ENCODE results near the gene BRICD5.
"Not testable (repeated sequence)": the region's sequence is repeated elsewhere in the genome, so short reads cannot be mapped to it uniquely, and the experiment has no call there.

Gene BRICD5

DNA sequence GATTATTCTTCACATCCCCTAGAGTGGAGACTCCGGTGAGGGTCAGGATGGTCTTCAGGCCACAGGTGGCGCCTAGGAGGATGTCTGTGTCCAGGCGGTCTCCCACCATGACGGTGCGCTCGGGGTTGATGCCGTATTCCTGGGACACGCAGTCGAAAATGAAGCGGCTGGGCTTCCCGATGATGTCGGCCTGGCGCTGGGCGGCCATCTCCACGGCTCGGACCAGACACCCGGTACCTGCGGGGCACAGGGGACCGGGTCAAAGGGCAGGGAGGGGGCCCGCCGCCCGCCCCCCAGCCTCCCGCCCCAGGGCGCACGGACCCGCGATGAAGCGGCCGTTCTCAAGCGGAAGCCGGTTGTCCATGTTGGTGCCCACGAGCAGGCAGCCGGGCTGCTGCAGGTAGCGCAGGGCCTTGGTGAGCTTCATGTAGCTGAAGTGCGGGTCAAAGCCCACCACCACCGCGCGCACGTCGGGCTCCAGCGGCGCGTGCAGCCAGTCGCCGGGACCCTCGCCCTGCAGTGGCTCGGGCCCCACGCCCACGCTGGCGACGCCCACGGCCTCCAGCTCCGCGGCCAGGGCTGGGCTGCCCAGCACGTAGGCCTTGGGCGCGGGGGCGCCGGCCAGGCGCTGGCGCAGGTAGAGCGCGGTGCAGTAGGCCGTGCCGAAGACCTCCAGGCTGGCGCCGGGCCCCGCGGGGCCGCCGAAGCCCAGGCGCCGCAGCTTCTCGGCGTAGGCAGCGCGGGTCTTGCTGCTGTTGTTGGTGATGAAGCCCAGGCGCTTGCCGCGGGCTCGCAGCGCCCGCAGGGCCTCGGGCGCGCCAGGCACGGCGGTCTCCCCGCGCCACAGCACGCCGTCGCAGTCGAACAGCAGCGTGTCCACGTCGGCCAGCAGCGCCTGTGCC is 3.4 kb upstream of the BRICD5 start:
- peak; percentile 54 for DNase-seq

DNA sequence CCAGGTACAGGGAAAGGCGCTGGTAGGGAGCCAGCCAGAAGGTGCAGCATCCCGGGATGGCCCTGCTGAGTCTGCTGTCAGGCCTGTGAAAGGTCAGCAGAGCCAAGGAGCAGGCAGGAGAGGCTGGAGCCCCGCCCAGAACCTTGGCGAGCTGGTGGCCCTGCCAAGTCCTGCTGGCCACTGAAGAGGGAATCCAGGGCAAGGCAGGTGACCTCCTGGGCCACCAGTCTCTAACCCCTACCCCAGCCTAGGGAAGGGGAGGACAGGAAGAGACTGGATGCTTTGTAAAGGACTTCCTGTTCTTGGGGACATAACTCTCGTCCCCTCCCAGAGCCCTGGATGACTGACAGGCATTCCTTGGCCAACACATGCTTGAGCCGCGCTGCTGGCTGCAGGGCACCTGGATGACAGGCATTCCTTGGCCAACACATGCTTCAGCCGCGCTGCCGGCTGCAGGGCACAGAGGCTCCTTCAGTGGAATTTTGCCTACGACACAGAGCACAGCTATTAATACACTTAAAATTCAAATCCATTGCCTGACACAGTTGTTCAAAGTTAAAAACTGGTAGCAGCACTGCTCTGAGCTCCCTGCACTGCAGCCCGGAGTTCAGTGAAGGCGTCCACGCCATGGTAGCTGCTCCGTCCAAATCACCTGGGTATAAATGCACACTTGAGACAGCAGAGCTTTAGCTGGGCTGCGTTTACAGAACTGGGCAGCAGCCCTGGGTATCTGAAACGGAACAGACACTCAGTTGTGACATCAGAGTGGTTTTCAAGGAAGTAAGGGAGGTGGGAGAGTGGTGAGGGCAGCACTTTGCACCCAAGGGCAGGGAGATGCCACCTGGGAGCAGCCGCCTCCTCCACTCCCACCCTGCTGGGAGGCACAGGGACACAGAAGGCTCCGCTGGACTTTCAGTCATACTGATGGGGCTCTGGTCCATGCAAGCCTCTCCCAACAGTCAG is 2.0 kb upstream of the BRICD5 start:
- peak; percentile 32 for DNase-seq

DNA sequence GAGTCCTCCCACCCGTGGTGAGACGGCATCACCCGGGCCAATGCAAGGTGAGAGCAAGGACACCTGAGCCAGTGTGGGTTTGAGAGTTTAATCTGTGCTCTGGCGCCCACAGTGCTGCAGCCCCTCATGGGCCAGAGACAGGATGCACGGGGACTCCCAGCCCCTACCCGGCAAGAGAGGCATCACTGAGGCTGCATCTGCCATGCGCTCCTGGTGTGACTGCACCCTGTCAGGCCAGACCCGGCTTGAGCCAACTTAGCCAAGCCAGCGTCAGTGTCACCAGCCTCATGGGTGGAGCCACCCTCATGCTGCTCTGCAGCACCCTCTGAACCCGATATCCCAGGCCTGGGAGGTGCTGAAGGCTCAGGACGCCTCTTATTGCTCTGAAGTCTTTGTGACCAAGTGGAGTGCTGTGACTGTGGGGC is 1.3 kb upstream of the BRICD5 start:
- DNase-seq, result no peak

DNA sequence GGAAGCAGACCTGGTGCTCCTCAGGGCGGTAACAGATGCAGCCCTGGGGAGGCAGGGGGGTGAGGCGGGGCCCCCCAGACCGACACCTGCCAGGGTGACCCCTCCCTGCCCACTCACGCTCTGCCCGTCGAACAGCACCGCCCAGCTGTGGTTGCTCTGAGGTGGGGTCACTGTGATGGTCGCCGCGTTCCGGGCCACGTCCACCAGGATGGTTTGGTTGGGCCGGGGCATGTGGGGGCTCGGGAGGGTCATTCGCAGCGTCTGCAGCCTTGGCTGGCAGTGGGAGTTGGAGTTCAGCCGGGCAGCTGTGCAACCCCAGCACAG is 692 bp downstream of the BRICD5 start:
- no peak for DNase-seq

DNA sequence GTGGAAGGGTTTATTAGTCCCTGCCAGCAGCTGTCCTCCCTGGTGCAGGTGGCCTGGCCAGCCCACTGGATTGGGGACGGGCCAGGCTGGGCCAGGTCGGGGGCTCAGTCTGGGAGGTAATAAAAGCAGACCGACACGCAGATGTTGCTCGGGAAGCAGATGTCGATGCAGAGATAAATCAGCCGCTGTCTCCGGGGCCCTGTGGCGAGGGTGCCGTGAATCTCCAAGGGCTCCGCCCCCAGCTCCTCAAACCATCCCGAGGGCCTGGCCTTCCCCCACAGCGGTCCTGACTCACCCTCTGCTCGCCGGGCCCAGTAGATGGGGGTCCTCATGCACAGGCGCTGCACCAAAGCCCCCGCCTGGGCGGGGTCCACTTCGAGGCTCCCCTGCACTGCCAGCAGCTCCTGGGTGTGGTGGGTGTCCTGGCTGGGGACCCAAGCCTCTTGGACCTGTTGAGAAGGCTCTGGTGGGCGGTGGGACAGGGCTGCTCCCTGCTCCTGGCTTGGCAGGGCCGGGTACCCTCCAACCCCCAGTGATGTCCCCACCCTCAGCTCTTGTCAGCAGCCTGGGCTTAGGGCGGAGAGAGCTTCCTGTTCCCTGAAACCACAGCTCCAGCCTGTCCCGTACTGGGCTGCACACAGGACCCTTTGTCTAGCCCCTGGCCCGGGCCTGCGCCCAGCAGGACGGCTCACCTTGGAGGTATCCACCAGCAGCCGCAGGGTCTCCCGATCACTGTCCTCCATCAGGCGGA is 1.2 kb downstream of the BRICD5 start:
- DNase-seq, result no peak

DNA sequence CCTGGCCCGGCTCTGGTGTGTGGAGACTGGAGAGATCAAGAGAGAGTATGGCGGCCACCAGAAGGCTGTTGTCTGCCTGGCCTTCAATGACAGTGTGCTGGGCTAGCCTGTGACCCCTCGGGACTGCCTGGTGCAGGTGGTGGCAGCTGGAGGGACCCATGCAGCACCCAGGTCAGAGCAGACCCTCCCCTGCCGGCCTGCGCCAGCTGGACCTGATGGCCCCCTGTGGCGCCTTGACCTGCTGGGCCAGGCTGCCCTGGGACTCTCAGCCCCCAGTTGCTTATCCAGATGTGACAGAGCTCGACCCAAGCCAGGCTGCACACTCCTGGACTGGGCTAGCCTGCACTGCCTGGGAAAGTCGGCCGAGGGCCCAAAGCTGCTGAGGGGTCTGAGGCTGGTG is 1.9 kb downstream of the BRICD5 start:
- DNase-seq, result no peak

DNA sequence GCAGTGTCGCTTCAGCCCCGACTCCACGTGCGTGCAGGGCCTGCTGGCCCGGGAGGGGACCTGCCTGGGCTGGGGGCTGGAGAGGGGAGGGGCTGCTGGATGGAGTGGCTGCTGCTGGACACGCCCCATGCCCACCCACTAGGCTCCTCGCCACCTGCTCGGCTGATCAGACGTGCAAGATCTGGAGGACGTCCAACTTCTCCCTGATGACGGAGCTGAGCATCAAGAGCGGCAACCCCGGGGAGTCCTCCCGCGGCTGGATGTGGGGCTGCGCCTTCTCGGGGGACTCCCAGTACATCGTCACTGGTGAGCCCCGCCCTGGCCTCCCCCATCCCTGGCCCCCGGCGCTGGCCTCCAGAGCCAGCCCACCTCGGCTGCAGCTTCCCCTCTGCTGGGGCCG is 2.4 kb downstream of the BRICD5 start:
- no peak for DNase-seq

DNA sequence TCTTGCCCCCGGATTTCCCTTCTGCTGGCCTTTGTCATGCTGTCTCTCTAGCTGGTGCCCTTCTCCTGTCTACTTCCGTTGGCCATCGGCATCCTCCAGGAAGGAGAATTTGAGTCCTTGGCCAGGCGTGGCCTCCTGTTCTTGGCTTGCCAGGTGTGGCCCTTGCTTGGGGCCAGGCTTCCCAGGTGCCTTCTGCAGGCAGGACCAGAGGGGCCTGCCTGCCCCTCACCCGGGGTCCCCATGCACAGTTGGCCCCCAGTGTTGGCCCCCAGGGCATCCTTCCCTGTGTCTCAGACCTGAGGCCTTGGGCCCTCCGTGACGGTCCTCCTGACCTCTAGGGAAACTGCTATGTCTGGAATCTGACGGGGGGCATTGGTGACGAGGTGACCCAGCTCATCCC is 2.8 kb downstream of the BRICD5 start:
- DNase-seq, result no peak

DNA sequence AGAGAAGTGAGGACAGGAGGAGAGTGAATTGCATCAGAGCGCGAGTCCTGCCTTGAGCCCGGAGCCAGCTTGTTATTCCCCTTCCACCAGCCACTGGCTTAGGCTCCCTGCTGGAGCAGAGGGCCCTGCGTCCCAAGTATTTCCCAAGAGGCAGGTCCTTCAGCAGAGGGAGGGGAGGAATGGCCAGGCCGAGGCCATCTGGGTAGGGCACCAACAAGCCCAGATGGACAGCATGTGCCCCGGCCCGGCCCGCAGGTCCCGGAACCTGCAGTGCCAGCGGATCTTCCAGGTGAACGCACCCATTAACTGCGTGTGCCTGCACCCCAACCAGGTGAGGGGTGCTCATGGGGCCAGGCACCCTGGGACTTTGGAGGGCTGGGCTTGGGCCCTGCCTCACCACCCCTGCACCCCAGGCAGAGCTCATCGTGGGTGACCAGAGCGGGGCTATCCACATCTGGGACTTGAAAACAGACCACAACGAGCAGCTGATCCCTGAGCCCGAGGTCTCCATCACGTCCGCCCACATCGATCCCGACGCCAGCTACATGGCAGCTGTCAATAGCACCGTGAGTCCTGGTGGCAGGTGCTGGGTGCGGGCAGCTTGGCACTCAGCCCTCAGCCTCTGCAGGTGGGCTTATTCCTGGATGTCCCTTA is 3.8 kb downstream of the BRICD5 start:
- DNase-seq, result no peak

DNA sequence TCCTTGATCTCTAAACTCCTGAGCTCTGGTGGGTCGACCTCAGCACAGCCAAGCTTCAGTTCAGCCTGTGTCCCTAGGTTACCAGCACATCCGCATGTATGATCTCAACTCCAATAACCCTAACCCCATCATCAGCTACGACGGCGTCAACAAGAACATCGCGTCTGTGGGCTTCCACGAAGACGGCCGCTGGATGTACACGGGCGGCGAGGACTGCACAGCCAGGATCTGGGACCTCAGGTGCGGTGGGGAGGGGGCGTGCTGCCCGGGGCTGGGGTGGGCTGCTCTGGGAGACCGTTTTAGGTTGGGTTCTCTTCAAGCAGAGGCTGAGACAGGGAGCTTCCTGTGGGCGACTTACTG is 4.3 kb downstream of the BRICD5 start:
- DNase-seq, result no peak

DNA sequence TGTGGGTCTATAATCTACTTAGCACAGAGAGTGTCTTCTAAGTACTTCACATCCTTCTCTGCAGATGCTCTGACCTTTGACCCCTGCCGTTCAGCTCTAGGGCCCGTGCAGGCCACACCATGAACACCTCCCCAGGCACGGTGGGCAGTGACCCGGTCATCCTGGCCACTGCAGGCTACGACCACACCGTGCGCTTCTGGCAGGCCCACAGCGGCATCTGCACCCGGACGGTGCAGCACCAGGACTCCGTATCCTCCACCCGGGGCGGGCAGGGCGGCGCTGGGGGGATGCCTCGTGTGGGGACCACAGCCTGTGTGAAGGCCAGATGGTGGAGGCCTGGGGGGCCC is 4.7 kb downstream of the BRICD5 start:
- DNase-seq, result no peak

DNA sequence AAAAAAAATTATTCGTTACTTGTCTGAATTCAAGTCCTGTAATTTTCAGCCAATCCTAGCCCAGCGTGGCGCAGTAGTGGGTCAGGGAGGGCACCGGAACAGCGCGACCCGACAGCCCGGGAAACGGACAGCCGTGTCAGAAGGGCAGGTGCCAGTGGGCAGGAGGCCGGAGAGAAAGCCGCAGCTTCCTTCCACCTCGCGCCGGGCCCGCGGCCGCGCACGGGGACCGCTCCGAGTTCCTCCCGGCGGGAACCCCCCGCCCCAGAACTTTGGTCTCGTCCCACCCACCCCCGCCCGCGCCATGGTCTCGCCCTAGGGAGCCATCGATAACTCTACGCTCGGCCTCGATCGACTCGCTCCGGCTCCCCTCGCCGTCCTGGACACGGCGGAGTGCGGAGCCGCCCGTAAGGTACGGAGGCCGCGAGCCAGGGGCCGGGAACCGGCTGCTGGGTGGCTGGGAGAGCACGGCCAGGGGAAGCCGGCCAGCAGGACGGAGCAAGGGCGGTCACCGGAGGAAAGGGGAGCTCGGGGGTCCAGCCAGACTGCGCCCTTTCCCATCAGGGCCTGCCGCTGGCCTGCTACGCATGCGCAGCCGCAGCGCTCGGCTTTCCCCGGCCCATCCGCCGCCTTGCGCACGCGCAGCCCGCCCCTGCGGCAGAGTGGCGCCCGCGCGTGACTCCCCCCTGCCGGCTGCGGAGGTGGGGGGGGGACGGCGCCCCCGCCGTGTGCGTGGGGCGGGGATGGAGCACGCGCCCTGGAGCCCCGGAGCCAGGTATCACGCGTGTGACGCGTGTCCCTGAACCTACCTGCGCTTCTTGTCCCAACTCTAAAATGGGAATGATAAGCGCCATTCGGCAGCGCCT is 5.3 kb downstream of the BRICD5 start, which contains the start of gene MLST8:
MLST8 (plus strand) TSS at position 351 of the 863 bp plus-strand sequence. CDS start 632 bp downstream, outside the sequence.
- DNase-seq, result peak; percentile 94

DNA sequence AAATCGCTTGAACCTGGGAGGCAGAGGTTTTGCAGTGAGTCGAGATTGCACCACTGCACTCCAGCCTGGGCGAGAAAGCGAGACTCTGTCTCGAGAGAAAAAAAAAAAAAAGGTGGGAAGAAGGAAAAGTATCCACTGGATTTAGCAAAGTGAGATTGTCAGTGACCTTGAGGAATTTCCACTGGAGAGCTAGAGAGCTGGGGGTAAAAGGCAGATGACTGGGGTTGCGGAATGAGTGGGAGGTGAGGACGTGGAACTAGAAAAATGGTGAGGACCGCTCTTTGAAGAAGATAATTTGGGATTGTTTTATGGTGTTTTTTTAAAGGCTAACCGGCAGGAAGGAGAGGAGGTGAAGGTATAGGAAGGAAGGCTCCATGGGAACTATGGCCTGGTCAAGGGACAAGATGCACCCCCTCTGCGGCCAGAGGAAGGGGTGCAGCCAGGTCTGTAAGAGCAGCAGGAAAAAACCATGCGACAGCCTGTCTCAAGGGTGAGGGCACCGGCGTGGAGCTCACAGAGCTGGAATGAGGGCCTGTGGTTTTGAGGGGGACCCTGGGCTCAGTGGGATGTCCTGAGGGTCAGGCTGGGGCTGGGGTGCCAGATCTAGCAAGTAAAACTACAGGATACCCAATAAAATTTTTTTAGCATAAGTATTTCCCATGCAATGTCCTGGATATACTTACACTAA is 6.1 kb downstream of the BRICD5 start:
- DNase-seq, result peak; percentile 34

DNA sequence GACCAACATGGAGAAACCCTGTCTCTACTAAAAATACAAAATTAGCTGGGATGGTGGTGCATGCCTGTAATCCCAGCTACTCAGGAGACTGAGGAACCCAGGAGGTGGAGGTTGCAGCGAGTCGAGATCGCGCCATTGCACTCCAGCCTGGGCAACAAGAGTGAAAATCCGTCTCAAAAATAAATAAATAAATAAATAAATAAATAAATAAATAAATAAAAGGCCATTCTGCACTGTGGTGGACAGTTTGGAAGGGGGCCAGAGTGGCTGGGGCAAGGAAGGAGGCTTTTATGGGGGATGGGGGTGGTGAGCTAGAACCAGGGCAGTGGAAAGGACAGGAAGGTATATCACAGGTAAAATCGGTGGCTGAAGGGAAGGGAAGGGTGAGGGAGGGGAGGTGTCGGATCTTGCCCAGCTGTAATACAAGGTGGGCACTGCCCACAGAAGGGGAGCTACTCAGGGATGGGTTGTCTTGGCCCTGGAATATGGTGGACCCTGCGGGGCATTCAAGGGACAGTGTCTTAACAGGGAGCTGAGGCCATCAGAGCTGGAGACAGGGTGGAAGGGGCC is 7.5 kb downstream of the BRICD5 start:
- not testable (repeated sequence) for DNase-seq

DNA sequence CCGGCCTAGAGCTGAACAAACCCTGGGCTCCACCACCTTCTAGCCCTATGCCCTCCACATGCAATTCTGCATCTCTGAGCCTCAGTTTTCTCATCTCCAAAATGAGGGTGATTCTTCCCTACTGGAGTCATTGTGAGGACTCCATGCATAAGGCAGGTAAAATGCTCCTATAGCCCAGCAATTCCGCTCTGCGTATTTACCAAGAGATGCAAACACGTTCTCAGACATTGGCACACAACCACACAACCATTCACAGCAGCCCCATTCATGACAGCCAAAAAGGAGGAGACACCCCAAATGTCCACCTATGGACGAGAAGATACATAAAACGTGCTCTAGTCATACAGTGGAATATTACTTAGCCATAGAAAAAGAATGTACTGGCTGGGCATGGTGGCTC is 10.3 kb downstream of the BRICD5 start:
- no peak for DNase-seq

DNA sequence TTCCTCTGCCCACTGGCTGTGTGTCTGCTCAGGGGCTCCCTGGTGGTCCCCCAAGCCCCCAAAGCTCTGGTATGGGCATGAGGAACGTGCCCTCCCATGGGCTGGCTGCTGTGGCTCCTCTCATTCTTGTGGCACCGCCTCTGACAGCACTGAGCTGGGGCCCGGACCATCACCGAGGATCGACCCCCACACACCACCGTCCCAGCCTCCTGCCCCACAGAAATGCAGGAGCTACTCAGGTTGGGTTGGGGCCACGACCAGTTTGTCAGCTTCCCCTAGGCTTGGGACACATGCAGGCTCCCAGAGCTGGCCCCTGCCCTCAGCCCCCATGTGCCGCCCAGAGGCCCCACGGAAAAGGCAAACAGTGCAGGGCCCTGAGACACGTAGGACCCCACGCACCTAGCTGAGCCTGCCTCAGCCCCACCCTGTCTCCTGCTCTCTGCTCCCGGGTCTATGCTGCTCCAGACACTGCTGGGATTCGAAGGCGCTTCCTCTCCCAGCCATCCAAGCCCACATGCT is 11.0 kb downstream of the BRICD5 start:
- DNase-seq, result no peak

DNA sequence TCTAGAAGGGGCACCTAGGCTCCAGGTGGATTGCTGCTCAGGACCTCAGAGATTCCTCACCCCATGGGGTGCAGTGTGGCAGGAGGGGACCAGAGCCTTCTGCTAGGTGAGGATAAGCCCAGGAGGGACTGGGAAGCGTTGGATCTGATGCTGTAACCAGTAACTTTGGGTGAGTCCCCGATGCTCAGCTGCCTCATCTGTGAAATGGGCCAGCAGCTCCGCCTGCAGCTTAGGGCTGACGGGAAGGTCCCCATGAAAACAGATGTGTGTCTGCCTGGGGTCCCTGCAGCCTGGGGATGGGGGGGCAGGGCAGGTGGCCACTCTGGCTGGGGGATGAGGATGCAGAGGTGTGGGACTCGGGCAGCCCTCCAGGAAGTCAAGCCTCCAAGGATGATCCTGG is 11.6 kb downstream of the BRICD5 start:
- no peak for DNase-seq

DNA sequence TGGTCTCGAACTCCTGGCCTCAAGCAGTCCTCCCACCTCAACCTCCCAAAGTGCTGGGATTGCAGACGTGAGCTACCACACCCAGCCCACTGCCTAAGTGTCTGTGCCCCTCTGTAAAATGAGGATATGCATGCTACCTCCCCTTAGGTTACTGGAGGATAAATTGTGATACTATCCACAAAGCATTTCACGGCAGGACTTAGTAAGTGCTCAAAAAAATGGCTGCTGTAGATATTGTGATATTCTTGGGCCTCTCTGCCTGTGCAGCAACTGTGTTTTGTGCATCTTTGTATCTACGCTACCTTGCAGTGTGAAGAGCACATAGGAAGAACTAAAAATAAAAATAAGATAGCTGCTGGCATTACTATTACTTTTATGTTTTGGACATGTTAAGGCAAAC is 12.4 kb downstream of the BRICD5 start:
- no peak for DNase-seq

DNA sequence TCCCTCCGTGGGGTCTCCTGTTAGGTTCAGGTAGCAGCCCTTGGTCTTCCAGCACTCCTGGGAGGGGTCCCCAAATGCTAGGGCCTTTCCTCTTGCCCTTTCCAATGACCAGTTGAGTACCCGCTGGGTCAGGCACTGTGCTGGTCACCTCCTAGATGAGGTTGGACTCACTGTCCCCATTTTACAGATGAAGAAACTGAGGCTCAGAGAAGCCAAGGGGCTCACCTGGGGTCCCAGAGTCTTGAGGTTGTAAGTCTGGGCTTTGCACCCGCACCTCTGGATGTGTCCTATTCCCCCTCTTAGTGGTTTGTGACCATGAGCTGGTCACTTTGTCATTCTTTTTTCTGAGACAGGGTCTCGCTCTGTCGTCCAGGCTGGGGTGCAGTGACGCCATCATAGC is 12.9 kb downstream of the BRICD5 start:
- DNase-seq, result no peak

DNA sequence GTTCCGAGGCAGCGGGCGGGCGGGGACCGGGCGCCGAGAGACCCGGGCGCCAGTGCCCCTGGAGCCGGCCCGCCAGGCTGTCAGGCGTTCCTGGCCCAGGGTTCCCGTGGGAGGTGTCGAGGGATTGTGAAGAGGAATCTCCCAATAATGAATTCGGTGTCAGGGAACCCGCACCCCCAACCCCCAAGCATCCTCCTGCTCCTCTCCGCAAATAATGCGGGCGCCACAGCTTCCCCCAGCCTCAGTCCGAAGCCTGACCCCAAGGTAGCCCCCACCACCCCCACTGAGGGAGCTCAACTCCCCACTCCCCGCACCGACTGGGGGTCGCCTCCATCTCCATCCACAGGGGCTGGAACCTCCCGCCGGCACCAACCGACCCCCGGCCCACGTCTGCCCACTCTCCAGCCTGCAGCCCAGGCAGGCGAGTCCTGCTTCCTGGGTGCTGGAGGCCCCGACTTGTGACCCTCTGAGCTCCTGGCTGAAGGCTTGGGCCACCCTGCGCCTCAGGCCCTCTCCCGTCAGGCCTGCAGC is 13.6 kb downstream of the BRICD5 start:
- DNase-seq, result no peak

All from RPMI8226 (cell line).